Stimulated activated CD4-positive, alpha-beta T cell treated with anti-CD3 and anti-CD28 coated beads, Interleukin-15, amount 100 ng/mL, for 48 hours (primary cell): Measurements from ENCODE around the gene NSF.
"Not testable (repeated sequence)": the region's sequence is repeated elsewhere in the genome, so short reads cannot be mapped to it uniquely, and the experiment has no call there.

Experiments
- DNase-seq, 2 donors: peaks; one replicate each; pipeline ENCODE4 v3.0.0-alpha.2; 2020; ENCODE audit warnings: low read depth in 2 of 2

Gene NSF

DNA sequence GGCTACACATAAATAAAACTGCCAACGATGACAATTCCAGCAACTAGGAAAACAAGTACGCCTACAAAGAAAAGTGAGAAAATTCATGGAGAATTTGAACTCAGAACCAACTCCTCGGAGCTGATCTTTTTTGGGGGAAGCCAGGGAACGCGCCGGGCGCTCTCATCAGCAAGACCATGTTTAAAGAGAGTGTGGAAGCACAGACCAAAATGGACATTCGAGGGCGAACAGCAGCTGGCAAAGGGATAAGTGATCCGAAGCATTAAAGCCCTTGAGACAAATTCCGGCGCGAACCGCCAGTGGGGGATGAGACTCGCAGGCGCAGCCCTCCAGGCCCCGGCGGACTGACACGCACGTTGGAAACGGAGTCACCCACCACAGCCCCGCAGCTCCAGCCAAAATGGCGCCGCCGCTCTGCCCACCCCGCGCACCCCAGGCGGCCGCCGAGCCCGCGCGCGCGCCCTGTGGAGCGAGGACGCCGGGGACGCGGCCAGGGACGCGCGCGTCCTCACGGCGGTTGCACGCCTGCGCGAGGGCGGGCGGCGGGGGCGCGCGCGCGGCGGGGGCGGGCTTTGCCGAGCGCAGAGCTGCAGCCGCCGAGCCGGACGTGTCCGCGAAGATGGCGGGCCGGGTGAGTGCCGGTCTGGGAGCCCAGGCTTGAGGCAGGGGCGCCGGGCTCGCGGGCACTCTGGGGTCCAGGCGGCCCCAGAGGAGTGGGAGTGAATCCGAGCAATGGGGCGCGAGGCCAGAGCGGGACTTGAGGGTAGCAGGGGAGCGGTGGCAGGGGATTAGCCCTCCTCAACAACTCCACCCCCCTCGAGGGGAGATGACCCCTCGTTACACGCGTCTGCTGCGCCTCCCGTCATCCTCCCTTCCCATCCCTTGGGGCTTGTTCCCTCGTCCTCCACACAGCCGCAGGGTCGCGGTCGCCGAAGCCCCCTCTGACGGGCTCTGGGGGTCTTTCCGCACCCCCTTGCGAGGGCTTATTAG, at the start of gene NSF:
NSF (plus strand) TSS at position 513 of the 990 bp plus-strand sequence; CDS start at position 620, 107 bp downstream.
- not testable (repeated sequence) for DNase-seq

GRCh38 chr17:46548607-46549006, 41.9 kb upstream of the NSF start:
- not testable (repeated sequence) for DNase-seq

GRCh38 chr17:46559155-46559554, 31.3 kb upstream of the NSF start:
- not testable (repeated sequence) for DNase-seq

GRCh38 chr17:46560048-46560447, 30.4 kb upstream of the NSF start:
- not testable (repeated sequence) for DNase-seq

GRCh38 chr17:46566284-46566683, 24.2 kb upstream of the NSF start:
- DNase-seq = not testable (repeated sequence)

GRCh38 chr17:46566980-46567379, 23.5 kb upstream of the NSF start:
- DNase-seq = not testable (repeated sequence)

- DNase-seq = not testable (repeated sequence)
Measured at GRCh38 chr17:46571796-46572195, 18.7 kb upstream of the NSF start.

DNA sequence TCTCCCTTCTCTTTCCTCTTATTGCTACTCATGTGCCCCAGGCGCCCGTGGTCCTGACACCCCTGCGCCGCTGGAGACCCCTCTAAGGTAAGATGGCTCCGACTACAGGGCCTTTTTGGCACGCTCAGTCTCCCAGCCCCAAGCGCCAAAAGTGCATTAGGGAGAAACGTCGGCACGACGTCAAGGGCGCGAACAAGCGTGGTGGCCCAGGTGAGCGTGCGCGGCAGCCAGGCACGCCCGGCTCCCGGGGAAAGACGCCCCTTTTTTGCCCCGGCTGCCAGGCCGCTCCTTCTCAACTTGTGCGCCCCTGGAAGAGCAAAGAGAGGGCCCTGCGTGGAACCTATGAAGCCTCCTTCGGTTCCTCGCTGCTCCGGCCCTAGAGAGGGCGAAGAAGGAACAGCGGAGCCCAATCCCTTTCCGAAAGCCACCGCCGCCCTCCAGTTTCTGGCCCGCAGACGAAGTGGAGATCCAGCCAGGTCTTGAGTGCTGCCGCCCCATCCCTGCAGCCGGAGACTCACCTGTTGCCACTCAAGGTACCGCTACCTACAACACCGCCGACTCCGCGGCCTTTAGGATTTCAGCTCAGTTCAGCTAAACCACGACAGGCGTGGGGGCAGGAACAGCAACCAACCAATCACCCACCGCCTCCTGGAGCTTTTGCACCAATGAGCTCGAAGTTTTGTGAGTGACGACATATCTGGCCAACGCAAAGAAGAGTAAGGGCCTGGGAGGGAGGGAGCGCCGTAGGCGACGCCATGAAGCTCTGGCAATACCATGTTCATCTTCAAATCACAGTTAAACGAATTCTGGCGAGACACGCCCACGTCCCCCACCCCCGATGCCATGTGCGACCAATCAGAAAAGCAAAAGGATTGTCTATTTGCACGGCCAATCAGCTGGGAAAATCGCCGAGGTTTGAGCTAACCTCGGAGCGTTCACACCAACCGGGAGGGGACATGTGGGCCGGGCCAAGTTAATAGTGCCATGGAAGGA, 11.1 kb upstream of the NSF start, which contains the start of gene ARL17A:
ARL17A (minus strand) TSS at position 609 of the 993 bp plus-strand sequence. CDS start 3,369 bp downstream, outside the sequence.
- DNase-seq = peak; percentile 57 to 72

DNA sequence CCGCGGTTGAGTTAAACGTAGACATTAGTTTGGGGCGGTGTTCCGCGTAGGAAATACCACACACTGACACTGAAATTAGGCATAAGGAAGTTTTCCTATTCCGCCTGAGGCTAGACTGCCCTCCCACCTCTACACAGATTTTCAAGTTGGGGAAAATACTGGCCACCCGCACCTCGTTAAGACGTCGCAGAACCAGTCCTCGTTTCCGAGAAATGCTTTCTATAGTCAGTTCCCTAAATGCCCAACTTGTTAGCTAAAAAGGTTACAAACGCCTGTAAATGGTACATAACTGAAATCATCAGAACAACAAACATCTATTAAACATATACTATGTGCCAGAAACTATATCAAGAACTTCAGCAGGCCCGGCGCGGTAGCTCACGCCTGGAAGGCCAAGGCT, 10.4 kb upstream of the NSF start:
- not testable (repeated sequence) for DNase-seq

GRCh38 chr17:46585444-46585843, 5.0 kb upstream of the NSF start:
- not testable (repeated sequence) for DNase-seq

DNA sequence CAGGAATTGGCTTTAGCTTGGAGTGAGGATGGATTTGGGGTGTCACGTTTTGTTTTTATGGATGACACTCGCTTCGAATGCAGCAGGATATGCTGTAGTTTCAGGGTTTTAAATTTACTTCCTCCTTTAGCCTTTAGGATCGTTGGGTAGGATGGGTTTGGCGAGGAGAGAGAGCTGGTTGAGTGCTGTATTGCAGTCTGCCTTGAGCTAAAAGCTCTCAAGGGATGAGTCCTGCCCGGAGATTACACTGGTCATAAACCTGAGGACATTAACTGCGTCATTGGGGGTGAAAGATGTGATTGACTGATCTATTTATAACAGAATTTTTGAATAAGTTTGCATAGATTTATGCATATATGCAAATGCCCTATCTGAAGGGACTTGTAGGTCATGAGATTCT, 863 bp downstream of the NSF start:
- not testable (repeated sequence) for DNase-seq

DNA sequence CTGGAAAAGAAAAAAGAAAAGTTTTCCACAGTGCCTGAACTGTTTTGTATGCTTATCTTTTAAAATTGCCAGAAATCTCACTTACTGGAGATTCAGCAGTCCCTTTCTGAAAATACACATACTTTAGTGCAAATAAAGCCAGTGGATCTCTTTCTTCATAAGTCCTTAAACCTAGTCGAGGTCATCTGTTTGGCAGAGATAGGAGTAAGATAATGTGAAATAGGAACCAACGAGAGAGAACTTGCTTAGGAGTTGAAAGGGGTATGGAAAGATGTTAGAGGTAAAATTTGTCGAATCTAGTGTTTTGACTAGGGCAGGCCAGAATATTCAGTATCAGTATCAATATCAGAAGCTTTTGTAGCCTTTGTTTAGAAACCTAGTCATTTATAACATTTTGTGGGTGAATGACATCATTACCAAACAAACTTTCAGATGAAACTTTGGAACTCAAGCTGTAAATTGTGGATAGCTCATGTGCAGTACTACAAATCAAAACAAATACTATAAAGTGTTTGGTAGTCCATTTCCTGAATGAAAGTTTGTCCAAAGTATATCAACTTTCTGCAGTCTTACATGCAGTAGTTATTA, 8.0 kb downstream of the NSF start:
- DNase-seq = not testable (repeated sequence)

DNA sequence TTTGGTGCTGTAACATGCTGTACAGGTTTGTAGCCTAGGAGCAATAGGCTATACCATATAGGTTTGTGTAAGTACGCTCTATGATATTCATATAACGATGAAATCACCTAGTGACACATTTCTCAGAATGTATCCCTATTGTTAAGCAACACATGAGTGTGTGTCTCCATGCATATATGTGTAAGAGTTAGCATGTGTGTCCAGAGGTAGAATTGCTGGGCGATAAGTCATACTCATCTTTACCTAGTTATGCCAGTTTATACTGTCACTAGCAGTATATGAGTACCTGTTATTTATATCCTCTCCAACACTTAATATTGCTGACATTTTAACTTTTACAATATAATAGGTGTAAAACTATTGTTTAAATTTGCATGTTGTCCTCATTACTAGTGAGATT, 10.3 kb downstream of the NSF start:
- DNase-seq = not testable (repeated sequence)

- DNase-seq = not testable (repeated sequence)
Measured at GRCh38 chr17:46603125-46603524, 12.7 kb downstream of the NSF start.

GRCh38 chr17:46611304-46611703, 20.8 kb downstream of the NSF start:
- DNase-seq = not testable (repeated sequence)

DNA sequence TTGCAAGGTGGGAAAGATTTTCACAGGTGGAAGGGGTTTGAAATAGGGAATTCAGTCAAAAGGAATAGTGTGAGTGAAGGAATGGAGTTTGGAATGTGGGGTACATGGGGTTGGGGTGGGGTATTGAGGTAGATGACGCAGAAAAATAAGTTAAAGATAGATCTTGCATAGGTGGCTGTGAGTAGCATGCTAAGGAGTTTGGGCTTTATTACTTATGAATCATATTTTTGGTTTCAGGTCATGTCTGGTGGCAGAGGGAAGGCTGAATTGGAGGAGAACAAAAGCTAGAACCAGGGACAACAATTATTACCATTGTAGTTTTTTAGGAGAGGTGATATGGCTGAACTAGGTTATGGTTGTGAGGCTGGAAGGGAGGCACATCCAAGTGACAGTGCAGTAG, 23.4 kb downstream of the NSF start:
- DNase-seq = not testable (repeated sequence)

- DNase-seq = not testable (repeated sequence)
Measured at GRCh38 chr17:46617121-46617520, 26.7 kb downstream of the NSF start.

- DNase-seq = not testable (repeated sequence)
Measured at GRCh38 chr17:46618975-46619374, 28.5 kb downstream of the NSF start.

GRCh38 chr17:46623790-46624189, 33.3 kb downstream of the NSF start:
- not testable (repeated sequence) for DNase-seq

DNA sequence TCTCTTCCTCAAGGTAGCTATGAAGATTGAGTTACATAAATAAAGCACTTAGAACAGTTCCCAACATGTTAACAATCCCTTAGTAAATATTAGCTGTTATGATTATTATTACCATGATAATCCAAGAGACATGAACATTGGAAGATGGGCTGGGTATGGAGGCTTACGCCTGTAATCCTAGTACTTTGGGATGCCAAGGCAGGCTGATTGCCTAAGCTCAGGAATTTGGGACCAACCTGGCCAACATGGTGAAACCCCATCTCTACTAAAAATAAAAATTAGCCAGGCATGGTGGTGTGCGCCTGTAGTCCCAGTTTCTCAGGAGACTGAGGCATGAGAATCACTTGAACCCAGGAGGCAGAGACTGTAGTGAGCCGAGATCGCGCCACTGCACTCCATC, 34.3 kb downstream of the NSF start:
- DNase-seq = not testable (repeated sequence)

DNA sequence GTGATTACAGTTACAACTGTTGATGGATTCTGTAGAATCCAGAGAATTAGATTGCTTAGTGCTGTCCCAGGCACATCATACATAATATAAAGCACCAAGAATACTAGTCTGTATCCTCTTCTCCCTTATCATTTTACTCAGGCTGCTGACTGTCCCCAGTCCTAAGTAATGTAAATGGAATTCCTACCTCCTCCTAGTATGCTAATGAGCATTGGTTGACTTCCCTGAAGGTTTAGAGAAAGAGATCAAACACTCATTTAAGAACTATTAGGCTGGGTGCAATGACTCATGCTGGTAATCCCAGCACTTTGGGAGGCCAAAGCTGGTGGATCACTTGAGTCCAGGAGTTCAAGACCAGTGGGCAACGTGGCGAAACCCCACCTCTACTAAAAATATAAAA, 37.0 kb downstream of the NSF start:
- DNase-seq = not testable (repeated sequence)
